ENCODE results near the gene FBLN1. TPM values are rescaled to one million over a fixed set of nuclear protein-coding genes. Genes with fewer than 3 reads are reported as not detected.

Gene FBLN1
- total and polyA plus RNA-seq, 4 experiments from 2014 or later = not detected

- no peak overlapping the region for H3K4me3 Mint-ChIP-seq
- H3K27ac Mint-ChIP-seq = no peak overlapping the region
- Histone ChIP-seq H3K4me1 (ENCODE audit: insufficient read depth, low read length) (no peaks in the 10 kb centered on the region), H3K36me3 (ENCODE audit: insufficient read depth, low read length) (no peaks in the 10 kb centered on the region), H3K4me3 (ENCODE audit: low read length in 2 of 2) (no peak overlapping the region), H3K27ac (ENCODE audit: low read depth, low read length) (no peak overlapping the region), H3K9me3 (ENCODE audit: control insufficient read depth in 1 of 2, low read length in 2 of 2) (no peaks in the 10 kb centered on the region), H3K27me3 (ENCODE audit: insufficient read depth, low read length) (no peaks in the 10 kb centered on the region)
- ChIA-PET CTCF (ENCODE audit: partially characterized antibody) (no interaction called here), POLR2A (ENCODE audit: partially characterized antibody) (no interaction called here)
- no peaks in the 10 kb centered on the region for H3K36me3 Mint-ChIP-seq
- intact Hi-C loops (cut with micrococcal nuclease) = no loop called here
- no peak for DNase-seq
- H3K4me1 Mint-ChIP-seq = no peaks in the 10 kb centered on the region
- peaks cover 1 to 5% of the 10 kb centered on the region in 2 donors for H3K27me3 Mint-ChIP-seq
- H3K9me3 Mint-ChIP-seq = no peaks in the 10 kb centered on the region
Measured at GRCh38 chr22:45524966-45525365, 22.3 kb downstream of the FBLN1 start.

GRCh38 chr22:45525480-45525879, 22.8 kb downstream of the FBLN1 start:
- Histone ChIP-seq H3K36me3 (ENCODE audit: insufficient read depth, low read length) (no peaks in the 10 kb centered on the region), H3K4me3 (ENCODE audit: low read length in 2 of 2) (no peak overlapping the region), H3K27ac (ENCODE audit: low read depth, low read length) (no peak overlapping the region), H3K4me1 (ENCODE audit: insufficient read depth, low read length) (no peaks in the 10 kb centered on the region), H3K27me3 (ENCODE audit: insufficient read depth, low read length) (no peaks in the 10 kb centered on the region), H3K9me3 (ENCODE audit: control insufficient read depth in 1 of 2, low read length in 2 of 2) (no peaks in the 10 kb centered on the region)
- peaks cover 0 to 3% of the 10 kb centered on the region in 2 donors for H3K27me3 Mint-ChIP-seq
- POLR2A ChIA-PET (ENCODE audit: partially characterized antibody) = no interaction called here
- no peak overlapping the region for H3K4me3 Mint-ChIP-seq
- no peak for DNase-seq
- intact Hi-C loops (cut with micrococcal nuclease) = no loop called here
- CTCF ChIA-PET (ENCODE audit: partially characterized antibody) = no interaction called here
- no peaks in the 10 kb centered on the region for H3K9me3 Mint-ChIP-seq
- no peaks in the 10 kb centered on the region for H3K36me3 Mint-ChIP-seq
- H3K27ac Mint-ChIP-seq = no peak overlapping the region
- H3K4me1 Mint-ChIP-seq = no peaks in the 10 kb centered on the region

- no peaks in the 10 kb centered on the region for H3K36me3 ChIP-seq (ENCODE audit: insufficient read depth, low read length)
- no peaks in the 10 kb centered on the region for H3K36me3 Mint-ChIP-seq
- peaks cover 0 to 3% of the 10 kb centered on the region in 2 donors for H3K27me3 Mint-ChIP-seq
- no peak overlapping the region for H3K27ac Mint-ChIP-seq
- H3K4me1 ChIP-seq (ENCODE audit: insufficient read depth, low read length) = no peaks in the 10 kb centered on the region
- H3K9me3 Mint-ChIP-seq = no peaks in the 10 kb centered on the region
- no peak for DNase-seq
- H3K27ac ChIP-seq (ENCODE audit: low read depth, low read length) = no peak overlapping the region
- no peak overlapping the region for H3K4me3 Mint-ChIP-seq
- H3K9me3 ChIP-seq (ENCODE audit: control insufficient read depth in 1 of 2, low read length in 2 of 2) = no peaks in the 10 kb centered on the region
- intact Hi-C loops (cut with micrococcal nuclease) = no loop called here
- POLR2A ChIA-PET (ENCODE audit: partially characterized antibody) = no interaction called here
- H3K4me1 Mint-ChIP-seq = no peaks in the 10 kb centered on the region
- no peaks in the 10 kb centered on the region for H3K27me3 ChIP-seq (ENCODE audit: insufficient read depth, low read length)
- H3K4me3 ChIP-seq (ENCODE audit: low read length in 2 of 2) = no peak overlapping the region
- CTCF ChIA-PET (ENCODE audit: partially characterized antibody) = interaction anchor here (0.5 kb wide), 1 partner anchor 79 kb away, joined by 3 read pairs; no protein-coding TSS in a partner anchor
Measured at GRCh38 chr22:45526281-45526680, 23.6 kb downstream of the FBLN1 start.

GRCh38 chr22:45526768-45527360, 24.2 kb downstream of the FBLN1 start:
- Mint-ChIP-seq H3K4me1 (no peaks in the 10 kb centered on the region), H3K27ac (no peak overlapping the region), H3K9me3 (no peaks in the 10 kb centered on the region), H3K27me3 (peaks cover 0 to 3% of the 10 kb centered on the region in 2 donors), H3K36me3 (no peaks in the 10 kb centered on the region), H3K4me3 (no peak overlapping the region)
- no peaks in the 10 kb centered on the region for H3K36me3 ChIP-seq (ENCODE audit: insufficient read depth, low read length)
- CTCF ChIA-PET (ENCODE audit: partially characterized antibody) = interaction anchor here (0.5 kb wide), 1 partner anchor 79 kb away, joined by 3 read pairs; no protein-coding TSS in a partner anchor
- DNase-seq = no peak
- no peaks in the 10 kb centered on the region for H3K27me3 ChIP-seq (ENCODE audit: insufficient read depth, low read length)
- H3K4me1 ChIP-seq (ENCODE audit: insufficient read depth, low read length) = no peaks in the 10 kb centered on the region
- intact Hi-C loops (cut with micrococcal nuclease) = no loop called here
- POLR2A ChIA-PET (ENCODE audit: partially characterized antibody) = no interaction called here
- H3K4me3 ChIP-seq (ENCODE audit: low read length in 2 of 2) = no peak overlapping the region
- H3K27ac ChIP-seq (ENCODE audit: low read depth, low read length) = no peak overlapping the region
- H3K9me3 ChIP-seq (ENCODE audit: control insufficient read depth in 1 of 2, low read length in 2 of 2) = no peaks in the 10 kb centered on the region

- H3K27me3 ChIP-seq (ENCODE audit: insufficient read depth, low read length) = no peaks in the 10 kb centered on the region
- no peaks in the 10 kb centered on the region for H3K9me3 ChIP-seq (ENCODE audit: control insufficient read depth in 1 of 2, low read length in 2 of 2)
- H3K36me3 ChIP-seq (ENCODE audit: insufficient read depth, low read length) = no peaks in the 10 kb centered on the region
- Mint-ChIP-seq H3K27me3 (peaks cover 0 to 5% of the 10 kb centered on the region in 2 donors), H3K4me1 (no peaks in the 10 kb centered on the region), H3K9me3 (no peaks in the 10 kb centered on the region), H3K36me3 (no peaks in the 10 kb centered on the region), H3K27ac (no peak overlapping the region), H3K4me3 (no peak overlapping the region)
- no peak overlapping the region for H3K27ac ChIP-seq (ENCODE audit: low read depth, low read length)
- CTCF ChIA-PET (ENCODE audit: partially characterized antibody) = no interaction called here
- intact Hi-C loops (cut with micrococcal nuclease) = no loop called here
- POLR2A ChIA-PET (ENCODE audit: partially characterized antibody) = no interaction called here
- H3K4me1 ChIP-seq (ENCODE audit: insufficient read depth, low read length) = no peaks in the 10 kb centered on the region
- no peak for DNase-seq
- no peak overlapping the region for H3K4me3 ChIP-seq (ENCODE audit: low read length in 2 of 2)
Measured at GRCh38 chr22:45527456-45527855, 24.8 kb downstream of the FBLN1 start.

GRCh38 chr22:45528046-45528445, 25.4 kb downstream of the FBLN1 start:
- intact Hi-C loops (cut with micrococcal nuclease) = no loop called here
- ChIA-PET CTCF (ENCODE audit: partially characterized antibody) (no interaction called here), POLR2A (ENCODE audit: partially characterized antibody) (no interaction called here)
- Mint-ChIP-seq H3K27me3 (peaks cover 0 to 5% of the 10 kb centered on the region in 2 donors), H3K4me1 (no peaks in the 10 kb centered on the region), H3K27ac (no peak overlapping the region), H3K9me3 (no peaks in the 10 kb centered on the region), H3K36me3 (no peaks in the 10 kb centered on the region), H3K4me3 (no peak overlapping the region)
- H3K4me1 ChIP-seq (ENCODE audit: insufficient read depth, low read length) = no peaks in the 10 kb centered on the region
- no peaks in the 10 kb centered on the region for H3K36me3 ChIP-seq (ENCODE audit: insufficient read depth, low read length)
- no peak overlapping the region for H3K4me3 ChIP-seq (ENCODE audit: low read length in 2 of 2)
- no peak for DNase-seq
- H3K27me3 ChIP-seq (ENCODE audit: insufficient read depth, low read length) = no peaks in the 10 kb centered on the region
- no peak overlapping the region for H3K27ac ChIP-seq (ENCODE audit: low read depth, low read length)
- H3K9me3 ChIP-seq (ENCODE audit: control insufficient read depth in 1 of 2, low read length in 2 of 2) = no peaks in the 10 kb centered on the region

GRCh38 chr22:45529105-45529504, 26.4 kb downstream of the FBLN1 start:
- Mint-ChIP-seq H3K27ac (no peak overlapping the region), H3K9me3 (no peaks in the 10 kb centered on the region), H3K4me3 (no peak overlapping the region), H3K27me3 (peaks cover 0 to 5% of the 10 kb centered on the region in 2 donors), H3K4me1 (no peaks in the 10 kb centered on the region), H3K36me3 (no peaks in the 10 kb centered on the region)
- Histone ChIP-seq H3K27ac (ENCODE audit: low read depth, low read length) (no peak overlapping the region), H3K9me3 (ENCODE audit: control insufficient read depth in 1 of 2, low read length in 2 of 2) (no peaks in the 10 kb centered on the region), H3K27me3 (ENCODE audit: insufficient read depth, low read length) (no peaks in the 10 kb centered on the region), H3K4me3 (ENCODE audit: low read length in 2 of 2) (no peak overlapping the region), H3K4me1 (ENCODE audit: insufficient read depth, low read length) (no peaks in the 10 kb centered on the region), H3K36me3 (ENCODE audit: insufficient read depth, low read length) (no peaks in the 10 kb centered on the region)
- POLR2A ChIA-PET (ENCODE audit: partially characterized antibody) = no interaction called here
- intact Hi-C loops (cut with micrococcal nuclease) = no loop called here
- CTCF ChIA-PET (ENCODE audit: partially characterized antibody) = no interaction called here
- no peak for DNase-seq

All from CD4-positive, alpha-beta memory T cell (primary cell).